H9 (cell line): ENCODE results near the gene KPNA1. TPM values are rescaled to one million over a fixed set of nuclear protein-coding genes. Genes with fewer than 3 reads are reported as not detected.

ENCODE experiments used
- DNase-seq: peaks from one replicate; pipeline ENCODE4 v3.0.0-alpha.2; 2017
- H2AFZ ChIP-seq: one replicate; pipeline ENCODE4 v1.6.1; 2013; ENCODE audit warnings: mild to moderate bottlenecking, low read length, control low read depth, moderate library complexity
- H2AK5ac ChIP-seq: 2 replicates; pipeline ENCODE4 v1.6.1; 2013; ENCODE audit warnings: low read length, control low read depth, mixed read lengths; ENCODE audit not compliant: insufficient read length
- H2BK120ac ChIP-seq: one replicate; pipeline ENCODE4 v1.6.1; 2013; ENCODE audit warnings: low read depth, mild to moderate bottlenecking, low read length, control low read depth, inconsistent platforms; ENCODE audit not compliant: poor library complexity, severe bottlenecking
- H2BK12ac ChIP-seq: 2 replicates; pipeline ENCODE4 v1.6.1; 2013; ENCODE audit warnings: low read length, control low read depth, mixed read lengths, low read depth; ENCODE audit not compliant: insufficient read length
- H2BK15ac ChIP-seq: 2 replicates; pipeline ENCODE4 v1.6.1; 2013; ENCODE audit warnings: low read depth, low read length, control low read depth
- H2BK20ac ChIP-seq: one replicate; pipeline ENCODE4 v1.6.1; 2013; ENCODE audit warnings: low read depth, mild to moderate bottlenecking, low read length, control low read depth, inconsistent platforms; ENCODE audit not compliant: poor library complexity, severe bottlenecking
- H2BK5ac ChIP-seq: 2 replicates; pipeline ENCODE4 v1.6.1; 2013; ENCODE audit warnings: low read length, control low read depth, mixed read lengths; ENCODE audit not compliant: insufficient read length
- H3K14ac ChIP-seq: 2 replicates; pipeline ENCODE4 v1.6.1; 2013; ENCODE audit warnings: low read length, control low read depth; ENCODE audit not compliant: insufficient read depth
- H3K18ac ChIP-seq: 2 replicates; pipeline ENCODE4 v1.6.1; 2013; ENCODE audit warnings: low read depth, mild to moderate bottlenecking, mixed read lengths, low read length, control low read depth; ENCODE audit not compliant: insufficient read length
- H3K23ac ChIP-seq: 2 replicates; pipeline ENCODE4 v1.6.1; 2013; ENCODE audit warnings: low read length, control low read depth, mixed read lengths, low read depth; ENCODE audit not compliant: insufficient read length
- H3K23me2 ChIP-seq: 2 replicates; pipeline ENCODE4 v1.6.1; 2013; ENCODE audit warnings: low read depth, mild to moderate bottlenecking, mixed read lengths, low read length, control low read depth; ENCODE audit not compliant: insufficient read length, poor library complexity, severe bottlenecking
- H3K27ac ChIP-seq: 2 replicates; pipeline ENCODE4 v1.5.1; 2013; ENCODE audit warnings: low read length, control low read depth, mixed read lengths, low read depth; ENCODE audit not compliant: insufficient read length
- H3K27me3 ChIP-seq: 2 replicates; pipeline ENCODE4 v1.6.1; 2013; ENCODE audit warnings: low read length, control low read depth, inconsistent platforms; ENCODE audit not compliant: insufficient read depth
- H3K4ac ChIP-seq: 2 replicates; pipeline ENCODE4 v1.6.1; 2013; ENCODE audit warnings: low read depth, mild to moderate bottlenecking, control low read depth, inconsistent platforms, low read length, moderate library complexity
- H3K4me1 ChIP-seq: 2 replicates; pipeline ENCODE4 v1.6.1; 2013; ENCODE audit warnings: low read length, control low read depth, inconsistent platforms; ENCODE audit not compliant: insufficient read depth
- H3K4me2 ChIP-seq: 2 replicates; pipeline ENCODE4 v1.6.1; 2013; ENCODE audit warnings: low read length, control low read depth, mixed read lengths; ENCODE audit not compliant: insufficient read length, insufficient read depth
- H3K56ac ChIP-seq: 2 replicates; pipeline ENCODE4 v1.6.1; 2013; ENCODE audit warnings: low read depth, mild to moderate bottlenecking, mixed read lengths, low read length, control low read depth; ENCODE audit not compliant: insufficient read length
- H3K79me1 ChIP-seq: 2 replicates; pipeline ENCODE4 v1.6.1; 2013; ENCODE audit warnings: low read depth, mild to moderate bottlenecking, moderate library complexity, low read length, control low read depth, inconsistent platforms; ENCODE audit not compliant: insufficient read depth, poor library complexity, severe bottlenecking
- H3K79me2 ChIP-seq: 2 replicates; pipeline ENCODE4 v1.6.1; 2013; ENCODE audit warnings: low read length, control low read depth, inconsistent platforms; ENCODE audit not compliant: insufficient read depth
- H3K9ac ChIP-seq: 2 replicates; pipeline ENCODE4 v1.6.1; 2013; ENCODE audit warnings: low read length, control low read depth, mixed read lengths; ENCODE audit not compliant: insufficient read length; ENCODE audit errors: extremely low read depth
- H3K9me3 ChIP-seq: one replicate; pipeline ENCODE4 v1.6.1; 2013; ENCODE audit warnings: low read depth, low read length, inconsistent platforms; ENCODE audit not compliant: control insufficient read depth
- H3T11ph ChIP-seq: one replicate; pipeline ENCODE4 v1.6.1; 2013; ENCODE audit warnings: mild to moderate bottlenecking, low read length, control low read depth, inconsistent platforms
- H4K20me1 ChIP-seq: one replicate; pipeline ENCODE4 v1.6.1; 2013; ENCODE audit not compliant: control insufficient read depth, insufficient read length, insufficient read depth
- H4K5ac ChIP-seq: 2 replicates; pipeline ENCODE4 v1.6.1; 2013; ENCODE audit warnings: low read depth, mild to moderate bottlenecking, mixed read lengths, low read length, control low read depth; ENCODE audit not compliant: insufficient read length
- H4K8ac ChIP-seq: replicated peaks from 2 replicates; pipeline ENCODE4 v1.6.1; 2013; ENCODE audit warnings: low read length, control low read depth, mixed read lengths, low read depth; ENCODE audit not compliant: insufficient read length
- H4K91ac ChIP-seq: 2 replicates; pipeline ENCODE4 v1.6.1; 2013; ENCODE audit warnings: low read depth, mild to moderate bottlenecking, moderate library complexity, mixed read lengths, low read length, control low read depth; ENCODE audit not compliant: insufficient read length
- H3K27ac Mint-ChIP-seq, 3 experiments: 2 replicates in 2 of 3; 3 replicates in 1 of 3; pipeline ENCODE4 v1.8.0; 2020 to 2021; ENCODE audit warnings: mixed read lengths in 3 of 3, mild to moderate bottlenecking in 1 of 3, moderate library complexity in 1 of 3
- H3K27me3 Mint-ChIP-seq: 2 replicates; pipeline ENCODE4 v1.8.0; 2021; ENCODE audit warnings: low read depth, mild to moderate bottlenecking, moderate library complexity, mixed read lengths
- H3K36me3 Mint-ChIP-seq, 3 experiments: 2 replicates in 2 of 3; 3 replicates in 1 of 3; pipeline ENCODE4 v1.8.0; 2020 to 2021; ENCODE audit warnings: low read depth in 3 of 3, mixed read lengths in 3 of 3; ENCODE audit not compliant: insufficient read depth in 1 of 3
- H3K4me1 Mint-ChIP-seq, 2 experiments: 2 replicates each; pipeline ENCODE4 v1.8.0; 2020; ENCODE audit warnings: mixed read lengths in 2 of 2
- H3K4me3 Mint-ChIP-seq, 2 experiments: 2 replicates in 1 of 2; 3 replicates in 1 of 2; pipeline ENCODE4 v1.8.0; 2020 to 2021; ENCODE audit warnings: mild to moderate bottlenecking in 2 of 2, mixed read lengths in 2 of 2, moderate library complexity in 1 of 2
- H3K9me3 Mint-ChIP-seq, 2 experiments: 2 replicates in 1 of 2; 3 replicates in 1 of 2; pipeline ENCODE4 v1.8.0; 2020; ENCODE audit warnings: mild to moderate bottlenecking in 2 of 2, mixed read lengths in 2 of 2, moderate library complexity in 1 of 2
- CTCF ChIP-seq: fragments of 200-600 bp; sonication (generic); conservative IDR thresholded peaks from 3 replicates; pipeline ENCODE4 v1.8.0; 2021; ENCODE audit warnings: antibody characterized with exemption, mild to moderate bottlenecking
- WGBS: extraction: QIAGEN DNeasy Blood & Tissue Kit; methylation state at CpG from one replicate; pipeline ENCODE4 v1.1.7; 2013; ENCODE audit warnings: missing lambda C conversion rate, low lambda C conversion rate, mixed read lengths; ENCODE audit not compliant: insufficient read length; ENCODE audit errors: extremely low coverage; 5-methylcytosine and 5-hydroxymethylcytosine counted together
- total RNA-seq: library from RNA; stranded (reverse); gene quantifications from 2 replicates; pipeline ENCODE4 v1.2.1, GENCODE V29; 2021

The KPNA1 gene
- total RNA-seq, 1 experiment from 2014 or later, result 71.7 TPM

- Histone ChIP-seq H4K91ac (no peak overlapping the region), H3K18ac (no peak overlapping the region), H3K79me2 (no peaks in the 10 kb centered on the region), H3K4ac (no peak overlapping the region), H3K27ac (no peak overlapping the region), H4K20me1 (no peaks in the 10 kb centered on the region), H3K23me2 (no peaks in the 10 kb centered on the region), H2AFZ (no peak overlapping the region), H3K56ac (no peak overlapping the region), H2BK12ac (no peak overlapping the region), H4K5ac (no peak overlapping the region), H3K27me3 (no peaks in the 10 kb centered on the region), H2BK120ac (no peak overlapping the region), H3K79me1 (no peaks in the 10 kb centered on the region), H3K4me1 (no peaks in the 10 kb centered on the region), H2AK5ac (no peak overlapping the region), H3K9ac (no peak overlapping the region), H2BK20ac (no peak overlapping the region), H3K14ac (no peak overlapping the region), H3K9me3 (no peaks in the 10 kb centered on the region), H4K8ac (no peak overlapping the region), H3K23ac (no peak overlapping the region), H2BK5ac (no peak overlapping the region), H2BK15ac (no peak overlapping the region), H3T11ph (no peak overlapping the region), H3K4me2 (no peak overlapping the region)
- no peak overlapping the region for H3K4me3 Mint-ChIP-seq
- peaks cover 0 to 8% of the 10 kb centered on the region in 2 experiments; a peak in 2 of 4 replicates for H3K4me1 Mint-ChIP-seq
- DNase-seq, result no peak
- no peak for TF ChIP-seq CTCF
- H3K27me3 Mint-ChIP-seq, result no peaks in the 10 kb centered on the region
- peaks cover 0 to 10% (median 7%) of the 10 kb centered on the region in 3 experiments; a peak in 4 of 7 replicates for H3K36me3 Mint-ChIP-seq
- no CpG with 5 or more reads among the region's 1 CpG for WGBS
- H3K9me3 Mint-ChIP-seq, result no peaks in the 10 kb centered on the region
- H3K27ac Mint-ChIP-seq, result no peak overlapping the region
Observed at GRCh38 chr3:122397201-122397600, 117.5 kb downstream of the KPNA1 start.
